Measurements from ENCODE around the gene ZNF385D. TPM values are rescaled to one million over a fixed set of nuclear protein-coding genes. Genes with fewer than 3 reads are reported as not detected.
A peak's percentile ranks its signal among the peaks of the same experiment; 100 is the strongest.
"Not testable (repeated sequence)": the region's sequence is repeated elsewhere in the genome, so short reads cannot be mapped to it uniquely, and the experiment has no call there.

Gene ZNF385D
- total RNA-seq, 1 donor from 2014 or later, result 0.79 TPM

- DNase-seq (ENCODE audit: low read depth, low spot score), result no peak
Measured at GRCh38 chr3:21520106-21520963, 230.7 kb downstream of the ZNF385D start.

GRCh38 chr3:21517184-21517583 is 233.8 kb downstream of the ZNF385D start:
- DNase-seq (ENCODE audit: low read depth, low spot score), result no peak

GRCh38 chr3:21515417-21515816 is 235.6 kb downstream of the ZNF385D start:
- DNase-seq (ENCODE audit: low read depth, low spot score), result no peak

GRCh38 chr3:21509731-21510470 is 241.1 kb downstream of the ZNF385D start:
- no peak for DNase-seq (ENCODE audit: low read depth, low spot score)

- DNase-seq (ENCODE audit: low read depth, low spot score), result no peak
Measured at GRCh38 chr3:21508246-21508645, 242.8 kb downstream of the ZNF385D start.

GRCh38 chr3:21505711-21506460 is 245.1 kb downstream of the ZNF385D start:
- DNase-seq (ENCODE audit: low read depth, low spot score), result no peak

- DNase-seq (ENCODE audit: low read depth, low spot score), result no peak
Measured at GRCh38 chr3:21502656-21503055, 248.4 kb downstream of the ZNF385D start.

- no peak for DNase-seq (ENCODE audit: low read depth, low spot score)
Measured at GRCh38 chr3:21500834-21501233, 250.2 kb downstream of the ZNF385D start.

GRCh38 chr3:21490671-21491070 is 260.3 kb downstream of the ZNF385D start:
- not testable (repeated sequence) for DNase-seq (ENCODE audit: low read depth, low spot score)

GRCh38 chr3:21487520-21487919 is 263.5 kb downstream of the ZNF385D start:
- no peak for DNase-seq (ENCODE audit: low read depth, low spot score)

GRCh38 chr3:21486024-21486935 is 264.7 kb downstream of the ZNF385D start:
- DNase-seq (ENCODE audit: low read depth, low spot score), result not testable (repeated sequence)

GRCh38 chr3:21484828-21485144 is 266.2 kb downstream of the ZNF385D start:
- DNase-seq (ENCODE audit: low read depth, low spot score), result no peak

- DNase-seq (ENCODE audit: low read depth, low spot score), result peak; percentile 1
Measured at GRCh38 chr3:21484057-21484827, 266.8 kb downstream of the ZNF385D start.

GRCh38 chr3:21481991-21482390 is 269.0 kb downstream of the ZNF385D start:
- DNase-seq (ENCODE audit: low read depth, low spot score), result no peak

GRCh38 chr3:21477541-21478288 is 273.3 kb downstream of the ZNF385D start:
- no peak for DNase-seq (ENCODE audit: low read depth, low spot score)

GRCh38 chr3:21466476-21466875 is 284.5 kb downstream of the ZNF385D start:
- DNase-seq (ENCODE audit: low read depth, low spot score), result no peak

GRCh38 chr3:21464746-21465145 is 286.3 kb downstream of the ZNF385D start:
- DNase-seq (ENCODE audit: low read depth, low spot score), result no peak

GRCh38 chr3:21463319-21463718 is 287.7 kb downstream of the ZNF385D start:
- no peak for DNase-seq (ENCODE audit: low read depth, low spot score)

- no peak for DNase-seq (ENCODE audit: low read depth, low spot score)
Measured at GRCh38 chr3:21462141-21462540, 288.9 kb downstream of the ZNF385D start.
